Right cardiac atrium (tissue), 5 donors: ENCODE measurements around the gene KASH5. TPM values are rescaled to one million over a fixed set of nuclear protein-coding genes. Genes with fewer than 3 reads are reported as not detected.

Experiments used
- ATAC-seq, 2 donors: fragments of 200-7000 bp; cut with Tn5 transposase; one replicate each; pipeline versions ENCODE4 v1.8.0 to v1.9.1; 2020; ENCODE audit warnings: moderate library complexity in 2 of 2, mild to moderate bottlenecking in 1 of 2
- DNase-seq, 3 donors: peaks; one replicate each; pipeline ENCODE4 v3.0.0-alpha.2; 2020
- H3K27ac ChIP-seq: one replicate; pipeline ENCODE4 v1.5.1; 2013; ENCODE audit warnings: mild to moderate bottlenecking, low read length, control low read depth, moderate library complexity
- H3K27me3 ChIP-seq: one replicate; pipeline ENCODE4 v1.6.1; 2013; ENCODE audit not compliant: control insufficient read depth, insufficient read depth
- H3K4me1 ChIP-seq: one replicate; pipeline ENCODE4 v1.6.1; 2013; ENCODE audit warnings: low read length; ENCODE audit not compliant: control insufficient read depth, insufficient read depth
- H3K4me3 ChIP-seq: one replicate; pipeline ENCODE4 v1.5.1; 2013; ENCODE audit warnings: low read length, control low read depth
- H3K9me3 ChIP-seq: one replicate; pipeline ENCODE4 v1.6.1; 2013; ENCODE audit warnings: low read length; ENCODE audit not compliant: control insufficient read depth
- WGBS: extraction: QIAGEN DNeasy Blood & Tissue Kit; methylation state at CpG from one replicate; pipeline ENCODE4 v1.1.7; 2013; 5-methylcytosine and 5-hydroxymethylcytosine counted together
- intact Hi-C, 4 donors: fragments of 100-400 bp; cut with DNase I; formaldehyde crosslinking; loops; one replicate each; pipeline versions ENCODE4 v1.11.0 to v1.14.0; 2022 to 2023
- polyA plus RNA-seq: library from polyadenylated mRNA; stranded (reverse); fragments of 200-250 nt; gene quantifications from one replicate; pipeline ENCODE4 v1.2.3, GENCODE V29; 2013
- total RNA-seq, 4 donors: library from RNA; stranded (reverse); fragmentation: NEBNext Ultra II Directional; extraction: Animal tissue kit (Norgen Biotek cat#: 25700); gene quantifications; one replicate each; pipeline ENCODE4 v1.2.1, GENCODE V29; 2021
- donor health status: healthy with polysubstance abuse.
- donor health status: DM: no; HTN: yes; CAD: no.
- donor health status: DM: no; HTN: no; CAD: no.
- donor health status: DM: no; HTN: yes; CAD: no; lungs with severe emphysema.
- donor health status: DM: yes; HTN: yes; CAD: no.

KASH5 gene
- total and polyA plus RNA-seq, 5 donors, result not detected

GRCh38 chr19:49382639-49383038 is 5.4 kb upstream of the KASH5 start:
- H3K4me1 ChIP-seq, result no peaks in the 10 kb centered on the region
- ATAC-seq (no peak), DNase-seq (no peak)
- H3K9me3 ChIP-seq, result no peaks in the 10 kb centered on the region
- WGBS, result 91% methylated on average over 5 of the region's 5 CpGs
- intact Hi-C loops, result no loop called here
- H3K27me3 ChIP-seq, result no peaks in the 10 kb centered on the region
- no peak overlapping the region for H3K4me3 ChIP-seq
- no peak overlapping the region for H3K27ac ChIP-seq

GRCh38 chr19:49383599-49383998 is 4.5 kb upstream of the KASH5 start:
- Histone ChIP-seq H3K27ac (no peak overlapping the region), H3K27me3 (no peaks in the 10 kb centered on the region), H3K4me1 (no peaks in the 10 kb centered on the region), H3K4me3 (no peak overlapping the region), H3K9me3 (no peaks in the 10 kb centered on the region)
- WGBS, result 38% methylated on average over 1 of the region's 1 CpG
- DNase-seq (no peak), ATAC-seq (no peak)
- intact Hi-C loops, result no loop called here

DNA sequence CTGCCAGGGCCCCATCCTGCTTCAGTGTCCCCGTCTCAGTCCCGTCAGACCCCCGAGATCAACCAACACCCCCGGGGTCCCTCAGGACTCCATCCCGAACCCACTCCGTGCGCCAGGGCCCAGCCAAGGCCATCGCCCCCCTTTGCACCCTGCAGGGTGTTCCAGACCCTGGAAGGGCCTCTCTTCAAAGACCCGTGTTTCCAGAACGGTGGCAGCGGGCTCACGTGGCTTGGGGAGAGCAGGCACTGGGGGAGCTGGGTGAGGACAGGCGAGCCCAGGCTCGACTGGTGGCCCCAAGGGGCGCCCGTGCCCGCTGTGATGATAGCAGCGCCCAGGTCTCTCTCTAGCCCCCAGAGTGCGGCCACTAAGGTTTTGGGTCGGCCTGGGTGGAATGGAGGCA is 1.4 kb downstream of the KASH5 start:
- ATAC-seq (no peak), DNase-seq (no peak)
- WGBS, result 87% methylated on average over 20 of the region's 20 CpGs
- H3K4me1 ChIP-seq, result no peaks in the 10 kb centered on the region
- intact Hi-C loops, result no loop called here
- H3K27ac ChIP-seq, result no peak overlapping the region
- no peak overlapping the region for H3K4me3 ChIP-seq
- H3K27me3 ChIP-seq, result no peaks in the 10 kb centered on the region
- H3K9me3 ChIP-seq, result no peaks in the 10 kb centered on the region

DNA sequence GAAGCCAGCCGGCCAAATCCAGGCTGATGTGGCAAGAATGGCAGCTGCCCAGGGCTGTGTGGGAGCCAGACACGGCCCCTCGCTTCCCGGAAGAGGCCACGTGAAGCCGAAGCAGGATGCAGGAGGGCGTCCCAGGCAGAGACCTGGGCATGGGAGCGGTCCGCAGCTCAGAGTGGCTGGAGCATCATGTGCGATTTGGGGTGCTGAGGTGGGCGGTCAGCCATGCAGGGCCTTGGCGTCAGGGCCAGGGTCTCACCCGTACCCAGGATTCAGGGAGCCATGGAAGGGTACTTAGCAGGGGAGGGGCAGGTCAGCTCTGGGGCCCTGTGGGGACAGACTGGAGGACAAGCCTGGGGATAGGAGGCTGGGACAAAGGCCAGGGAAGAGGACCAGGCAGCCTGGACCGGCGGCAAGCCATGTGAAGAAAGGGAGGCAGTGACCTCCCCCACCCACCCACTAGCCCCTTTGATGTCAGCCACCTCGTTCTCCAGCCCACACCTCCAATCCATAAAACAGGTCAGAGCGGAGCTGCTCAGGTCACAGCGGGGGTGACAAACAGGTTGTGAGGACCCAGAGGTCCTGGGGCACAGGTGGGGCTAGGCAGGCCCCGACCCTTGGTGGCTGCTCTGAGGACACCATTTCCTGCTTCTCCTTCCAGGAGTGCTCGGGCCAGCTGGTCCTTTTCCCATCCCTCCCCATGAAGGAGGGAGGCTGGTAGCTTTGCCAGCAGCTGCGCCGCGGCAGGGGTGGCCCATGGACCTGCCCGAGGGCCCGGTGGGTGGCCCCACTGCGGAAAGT is 2.3 kb downstream of the KASH5 start:
- no peaks in the 10 kb centered on the region for H3K9me3 ChIP-seq
- 59% methylated on average over 26 of the region's 26 CpGs for WGBS
- no peak overlapping the region for H3K27ac ChIP-seq
- intact Hi-C loops, result loop anchor here in 2 of 4 donors (5.0 kb wide), 2 partner anchors 37 to 52 kb away; partner anchors contain the start of genes SLC17A7 (in 2 of the 2) and GFY (in 1 of the 2)
- H3K4me1 ChIP-seq, result no peaks in the 10 kb centered on the region
- DNase-seq, result no peak
- no peak for ATAC-seq
- H3K27me3 ChIP-seq, result no peaks in the 10 kb centered on the region
- no peak overlapping the region for H3K4me3 ChIP-seq

DNA sequence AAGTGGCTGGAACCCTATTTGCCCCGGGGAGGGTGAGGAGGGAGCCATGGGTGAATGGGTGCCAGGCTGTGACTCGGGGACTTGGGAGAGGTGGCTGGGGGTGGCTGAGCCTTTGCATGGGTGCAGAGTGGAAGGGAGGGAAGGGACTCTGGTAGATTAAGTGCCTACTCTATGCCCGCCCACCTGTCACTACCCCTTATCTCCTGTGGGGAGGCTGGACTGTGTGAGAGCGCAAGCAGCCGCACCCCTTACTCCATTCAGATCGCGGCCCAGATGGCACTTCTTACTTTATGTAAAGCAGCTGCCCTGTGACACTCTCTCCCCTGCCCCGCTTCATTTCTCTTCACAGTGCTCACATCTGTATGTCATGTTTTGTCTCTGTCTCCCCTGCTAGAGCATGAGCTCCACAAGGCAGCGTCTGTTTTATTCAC is 2.9 kb downstream of the KASH5 start:
- Histone ChIP-seq H3K4me1 (no peaks in the 10 kb centered on the region), H3K27ac (no peak overlapping the region), H3K27me3 (no peaks in the 10 kb centered on the region), H3K9me3 (no peaks in the 10 kb centered on the region), H3K4me3 (no peak overlapping the region)
- DNase-seq (no peak), ATAC-seq (peak in 1 of 2 donors; percentile 22)
- WGBS, result 41% methylated on average over 9 of the region's 9 CpGs
- intact Hi-C loops, result loop anchor here in 2 of 4 donors (5.0 kb wide), 2 partner anchors 36 to 51 kb away; partner anchors contain the start of genes SLC17A7 (in 2 of the 2) and GFY (in 1 of the 2)

- intact Hi-C loops, result loop anchor here in 3 of 4 donors (1.0 to 5.0 kb wide), 3 partner anchors 36 to 52 kb away; partner anchors contain the start of genes SLC17A7 (in 2 of the 3) and GFY (in 1 of the 3)
- DNase-seq (peak; percentile 78 to 89 (median 89)), ATAC-seq (peak; percentile 80 to 83)
- Histone ChIP-seq H3K4me1 (no peaks in the 10 kb centered on the region), H3K9me3 (no peaks in the 10 kb centered on the region), H3K4me3 (no peak overlapping the region), H3K27ac (no peak overlapping the region), H3K27me3 (no peaks in the 10 kb centered on the region)
- WGBS, result 18% methylated on average over 13 of the region's 14 CpGs
Observed at GRCh38 chr19:49391581-49392399, 3.7 kb downstream of the KASH5 start.

DNA sequence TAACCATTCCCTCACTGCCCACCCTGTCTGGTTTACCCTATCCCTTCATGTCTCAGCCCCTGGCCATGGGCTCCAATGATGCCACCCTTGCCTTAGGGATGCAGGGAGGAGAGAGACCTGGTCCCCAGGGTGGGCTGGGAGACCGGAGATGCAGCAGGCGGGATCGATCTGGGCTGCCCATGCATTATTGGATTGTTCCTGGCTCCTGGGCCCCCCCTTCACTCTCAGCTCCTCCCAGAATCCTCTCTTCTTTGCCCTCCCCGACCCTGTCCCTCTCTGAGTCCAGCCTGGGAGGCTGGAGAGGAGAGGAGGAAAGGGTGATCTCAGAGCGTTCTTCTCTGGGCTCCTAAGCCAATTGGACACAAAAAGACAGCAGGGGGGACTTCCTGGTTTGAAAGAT is 5.8 kb downstream of the KASH5 start:
- intact Hi-C loops, result loop anchor here in 2 of 4 donors (5.0 kb wide), 2 partner anchors 33 to 48 kb away; partner anchors contain the start of genes SLC17A7 (in 2 of the 2) and GFY (in 1 of the 2)
- H3K4me3 ChIP-seq, result no peak overlapping the region
- 57% methylated on average over 5 of the region's 5 CpGs for WGBS
- no peaks in the 10 kb centered on the region for H3K4me1 ChIP-seq
- H3K9me3 ChIP-seq, result no peaks in the 10 kb centered on the region
- ATAC-seq (no peak), DNase-seq (no peak)
- no peak overlapping the region for H3K27ac ChIP-seq
- H3K27me3 ChIP-seq, result no peaks in the 10 kb centered on the region

GRCh38 chr19:49395581-49396407 is 7.7 kb downstream of the KASH5 start:
- DNase-seq, result peak in 1 of 3 donors; percentile 37
- no peaks in the 10 kb centered on the region for H3K4me1 ChIP-seq
- no peaks in the 10 kb centered on the region for H3K27me3 ChIP-seq
- WGBS, result 72% methylated on average over 15 of the region's 15 CpGs
- H3K9me3 ChIP-seq, result no peaks in the 10 kb centered on the region
- intact Hi-C loops, result loop anchor here in 1 of 4 donors (5.0 kb wide), 1 partner anchor 42 kb away; no protein-coding TSS in a partner anchor
- H3K27ac ChIP-seq, result no peak overlapping the region
- no peak overlapping the region for H3K4me3 ChIP-seq
- no peak for ATAC-seq

GRCh38 chr19:49396738-49397505 is 8.9 kb downstream of the KASH5 start:
- Histone ChIP-seq H3K9me3 (no peaks in the 10 kb centered on the region), H3K4me1 (no peaks in the 10 kb centered on the region), H3K27ac (no peak overlapping the region), H3K27me3 (no peaks in the 10 kb centered on the region), H3K4me3 (no peak overlapping the region)
- intact Hi-C loops, result loop anchor here in 1 of 4 donors (5.0 kb wide), 1 partner anchor 40 kb away; no protein-coding TSS in a partner anchor
- ATAC-seq (no peak), DNase-seq (no peak)
- 75% methylated on average over 8 of the region's 8 CpGs for WGBS
